ENCODE results near the gene EHD1.
A peak's percentile ranks its signal among the peaks of the same experiment; 100 is the strongest.

Gene EHD1

GRCh38 chr11:64878494-64879243, at the start of gene EHD1:
Gene EHD1, minus strand, starts transcription at chr11:64878621. Its CDS starts 157 bp downstream, at chr11:64878464.
- peak; percentile 60 for TF ChIP-seq CTCF (conservative IDR thresholded peaks at IDR 0.05; ENCODE audit: low read depth, low read length)
- H3K4me3 ChIP-seq (ENCODE audit: low read depth, low read length) = peak within 1 kb of the TSS; percentile 95
- DNase-seq (ENCODE audit: low read depth) = peak; percentile 98

- no peak overlapping the region for H3K4me3 ChIP-seq (ENCODE audit: low read depth, low read length)
- no peak for TF ChIP-seq CTCF (conservative IDR thresholded peaks at IDR 0.05; ENCODE audit: low read depth, low read length)
- DNase-seq (ENCODE audit: low read depth) = no peak
Measured at GRCh38 chr11:64926689-64927088, 48.3 kb upstream of the EHD1 start.

- no peak for DNase-seq (ENCODE audit: low read depth)
- peak overlapping the region; percentile 82 for H3K4me3 ChIP-seq (ENCODE audit: low read depth, low read length)
- TF ChIP-seq CTCF (conservative IDR thresholded peaks at IDR 0.05; ENCODE audit: low read depth, low read length) = no peak
Measured at GRCh38 chr11:64925536-64926436, 47.4 kb upstream of the EHD1 start.

- peak overlapping the region; percentile 82 for H3K4me3 ChIP-seq (ENCODE audit: low read depth, low read length)
- no peak for DNase-seq (ENCODE audit: low read depth)
- TF ChIP-seq CTCF (conservative IDR thresholded peaks at IDR 0.05; ENCODE audit: low read depth, low read length) = no peak
Measured at GRCh38 chr11:64924910-64925284, 46.5 kb upstream of the EHD1 start.

- peak; percentile 96 for DNase-seq (ENCODE audit: low read depth)
- no peak for TF ChIP-seq CTCF (conservative IDR thresholded peaks at IDR 0.05; ENCODE audit: low read depth, low read length)
- H3K4me3 ChIP-seq (ENCODE audit: low read depth, low read length) = peak within 1 kb of the TSS; percentile 82
Measured at GRCh38 chr11:64923944-64924909, 45.8 kb upstream of the EHD1 start, which contains the start of gene PPP2R5B. Gene PPP2R5B, plus strand, starts transcription at chr11:64924689. Its CDS starts 1,046 bp downstream, at chr11:64925735.

- DNase-seq (ENCODE audit: low read depth) = no peak
- H3K4me3 ChIP-seq (ENCODE audit: low read depth, low read length) = no peak overlapping the region
- TF ChIP-seq CTCF (conservative IDR thresholded peaks at IDR 0.05; ENCODE audit: low read depth, low read length) = no peak
Measured at GRCh38 chr11:64923151-64923661, 44.8 kb upstream of the EHD1 start.

All from choroid plexus epithelial cell (primary cell).